Measurements from ENCODE around the gene CCDC85B. TPM values are rescaled to one million over a fixed set of nuclear protein-coding genes. Genes with fewer than 3 reads are reported as not detected.
A peak's percentile ranks its signal among the peaks of the same experiment; 100 is the strongest.

The CCDC85B gene
- total and polyA plus RNA-seq, 2 of the 13 experiments (the other 11 are each of a cell fraction or from before 2014, with no cell fraction given) = 8.2 to 19.5 TPM

DNA sequence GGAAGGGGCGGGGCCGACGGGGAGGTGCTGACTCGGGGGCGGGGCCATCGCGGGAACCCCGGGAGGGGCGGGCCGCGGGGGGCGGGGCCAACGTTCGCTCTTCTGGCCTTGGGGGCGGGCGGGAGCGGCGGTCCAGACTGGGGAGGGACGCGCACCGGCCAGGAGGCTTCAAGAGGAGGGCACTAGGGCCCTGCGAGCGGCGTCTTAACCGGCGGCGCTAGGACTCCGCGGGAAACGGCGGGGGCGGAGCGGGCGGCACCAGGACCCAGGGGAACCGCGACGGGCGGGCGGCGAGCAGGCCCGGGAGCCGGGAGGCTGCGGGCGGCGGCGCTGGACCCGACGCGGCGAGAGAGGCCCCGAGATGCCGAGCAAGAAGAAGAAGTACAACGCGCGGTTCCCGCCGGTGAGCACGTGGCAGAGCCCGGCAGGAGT lies 28.7 kb downstream of the CCDC85B start, which contains the start of gene DRAP1 (continued):
- TF ChIP-seq SETDB1 (CRISPR knock-in tag; IDR thresholded peaks at IDR 0.05; ENCODE audit: borderline replicate concordance) (no peak), ZBTB42 (CRISPR knock-in tag; IDR thresholded peaks at IDR 0.05) (no peak), ZNF792 (CRISPR knock-in tag; IDR thresholded peaks at IDR 0.05) (peak; percentile 86; the same call in 1 of the 2 replicates), BHLHE40 (IDR thresholded peaks at IDR 0.05; ENCODE audit: low read length) (peak; percentile 47; the same call in 1 of the 2 replicates), DNMT3B (CRISPR knock-in tag; conservative IDR thresholded peaks at IDR 0.05) (no peak), ZNF296 (CRISPR knock-in tag; conservative IDR thresholded peaks at IDR 0.05) (no peak), ZEB1 (IDR thresholded peaks at IDR 0.05; ENCODE audit: insufficient replicate concordance, low read depth) (peak; percentile 52), ZNF317 (CRISPR knock-in tag; IDR thresholded peaks at IDR 0.05) (no peak), TGIF2 (CRISPR knock-in tag; IDR thresholded peaks at IDR 0.05) (peak; percentile 83; the same call in 1 of the 2 replicates), HNF4A (CRISPR knock-in tag; IDR thresholded peaks at IDR 0.05) (peak; percentile 43; the same call in 1 of the 2 replicates), ZNF703 (CRISPR knock-in tag; IDR thresholded peaks at IDR 0.05; ENCODE audit: borderline replicate concordance) (no peak), MLLT10 (CRISPR knock-in tag; IDR thresholded peaks at IDR 0.05) (no peak), GATAD1 (CRISPR knock-in tag; IDR thresholded peaks at IDR 0.05) (peak; percentile 76), ZFP90 (CRISPR knock-in tag; IDR thresholded peaks at IDR 0.05; ENCODE audit: borderline replicate concordance) (0 out of 2 replicates have a peak, but pooled peaks have one; percentile 27), ZC3H13 (CRISPR knock-in tag; IDR thresholded peaks at IDR 0.05) (peak; percentile 53; the same call in 1 of the 2 replicates), ZNF720 (CRISPR knock-in tag; IDR thresholded peaks at IDR 0.05) (no peak), ZNF605 (CRISPR knock-in tag; IDR thresholded peaks at IDR 0.05) (no peak), KMT2A (CRISPR knock-in tag; IDR thresholded peaks at IDR 0.05) (peak; percentile 78; the same call in 1 of the 2 replicates), ZBTB3 (CRISPR knock-in tag; IDR thresholded peaks at IDR 0.05; ENCODE audit: borderline replicate concordance, low read depth) (peak; percentile 49; the same call in 1 of the 2 replicates), NCOA1 (CRISPR knock-in tag; IDR thresholded peaks at IDR 0.05) (no peak), PRPF4 (IDR thresholded peaks at IDR 0.05; ENCODE audit: low read depth, low read length, poor library complexity, severe bottlenecking) (no peak), ZNF543 (CRISPR knock-in tag; IDR thresholded peaks at IDR 0.05) (peak; percentile 81), TBX3 (IDR thresholded peaks at IDR 0.05; ENCODE audit: borderline replicate concordance) (no peak), NCOA5 (CRISPR knock-in tag; IDR thresholded peaks at IDR 0.05) (no peak)
- TF ChIP-seq, protein P1, sequence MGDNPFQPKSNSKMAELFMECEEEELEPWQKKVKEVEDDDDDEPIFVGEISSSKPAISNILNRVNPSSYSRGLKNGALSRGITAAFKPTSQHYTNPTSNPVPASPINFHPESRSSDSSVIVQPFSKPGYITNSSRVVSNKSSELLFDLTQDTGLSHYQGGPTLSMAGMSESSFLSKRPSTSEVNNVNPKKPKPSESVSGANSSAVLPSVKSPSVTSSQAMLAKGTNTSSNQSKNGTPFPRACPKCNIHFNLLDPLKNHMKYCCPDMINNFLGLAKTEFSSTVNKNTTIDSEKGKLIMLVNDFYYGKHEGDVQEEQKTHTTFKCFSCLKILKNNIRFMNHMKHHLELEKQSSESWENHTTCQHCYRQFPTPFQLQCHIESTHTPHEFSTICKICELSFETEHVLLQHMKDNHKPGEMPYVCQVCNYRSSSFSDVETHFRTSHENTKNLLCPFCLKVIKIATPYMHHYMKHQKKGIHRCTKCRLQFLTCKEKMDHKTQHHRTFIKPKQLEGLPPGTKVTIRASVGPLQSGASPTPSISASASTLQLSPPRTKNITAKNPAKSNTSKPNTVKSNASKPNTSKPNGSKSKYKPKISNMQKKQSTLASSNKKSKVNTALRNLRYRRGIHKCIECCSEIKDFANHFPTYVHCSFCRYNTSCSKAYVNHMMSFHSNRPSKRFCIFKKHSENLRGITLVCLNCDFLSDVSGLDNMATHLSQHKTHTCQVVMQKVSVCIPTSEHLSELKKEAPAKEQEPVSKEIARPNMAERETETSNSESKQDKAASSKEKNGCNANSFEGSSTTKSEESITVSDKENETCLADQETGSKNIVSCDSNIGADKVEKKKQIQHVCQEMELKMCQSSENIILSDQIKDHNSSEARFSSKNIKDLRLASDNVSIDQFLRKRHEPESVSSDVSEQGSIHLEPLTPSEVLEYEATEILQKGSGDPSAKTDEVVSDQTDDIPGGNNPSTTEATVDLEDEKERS (CRISPR knock-in tag; IDR thresholded peaks at IDR 0.05) = no peak
- TF ChIP-seq, protein P2, sequence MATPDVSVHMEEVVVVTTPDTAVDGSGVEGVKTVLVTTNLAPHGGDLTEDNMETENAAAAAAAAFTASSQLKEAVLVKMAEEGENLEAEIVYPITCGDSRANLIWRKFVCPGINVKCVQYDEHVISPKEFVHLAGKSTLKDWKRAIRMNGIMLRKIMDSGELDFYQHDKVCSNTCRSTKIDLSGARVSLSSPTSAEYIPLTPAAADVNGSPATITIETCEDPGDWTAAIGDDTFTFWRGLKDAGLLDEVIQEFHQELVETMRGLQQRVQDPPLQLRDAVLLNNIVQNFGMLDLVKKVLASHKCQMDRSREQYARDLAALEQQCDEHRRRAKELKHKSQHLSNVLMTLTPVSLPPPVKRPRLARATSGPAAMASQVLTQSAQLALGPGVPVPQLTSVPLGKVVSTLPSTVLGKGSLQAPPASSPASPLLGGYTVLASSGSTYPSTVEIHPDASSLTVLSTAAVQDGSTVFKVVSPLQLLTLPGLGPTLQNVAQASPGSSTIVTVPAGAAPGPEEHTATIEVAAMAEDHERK (CRISPR knock-in tag; IDR thresholded peaks at IDR 0.05; ENCODE audit: low read depth) = no peak
- TF ChIP-seq, protein P3, sequence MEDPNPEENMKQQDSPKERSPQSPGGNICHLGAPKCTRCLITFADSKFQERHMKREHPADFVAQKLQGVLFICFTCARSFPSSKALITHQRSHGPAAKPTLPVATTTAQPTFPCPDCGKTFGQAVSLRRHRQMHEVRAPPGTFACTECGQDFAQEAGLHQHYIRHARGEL (CRISPR knock-in tag; IDR thresholded peaks at IDR 0.05) = no peak
- TF ChIP-seq, protein P4, sequence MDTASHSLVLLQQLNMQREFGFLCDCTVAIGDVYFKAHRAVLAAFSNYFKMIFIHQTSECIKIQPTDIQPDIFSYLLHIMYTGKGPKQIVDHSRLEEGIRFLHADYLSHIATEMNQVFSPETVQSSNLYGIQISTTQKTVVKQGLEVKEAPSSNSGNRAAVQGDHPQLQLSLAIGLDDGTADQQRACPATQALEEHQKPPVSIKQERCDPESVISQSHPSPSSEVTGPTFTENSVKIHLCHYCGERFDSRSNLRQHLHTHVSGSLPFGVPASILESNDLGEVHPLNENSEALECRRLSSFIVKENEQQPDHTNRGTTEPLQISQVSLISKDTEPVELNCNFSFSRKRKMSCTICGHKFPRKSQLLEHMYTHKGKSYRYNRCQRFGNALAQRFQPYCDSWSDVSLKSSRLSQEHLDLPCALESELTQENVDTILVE (CRISPR knock-in tag; IDR thresholded peaks at IDR 0.05) = peak; percentile 94; the same call in 1 of the 2 replicates

Measured in HepG2 (cell line).